ENCODE results near the gene AICDA. TPM values are rescaled to one million over a fixed set of nuclear protein-coding genes. Genes with fewer than 3 reads are reported as not detected.

The AICDA gene
- total RNA-seq, 5 donors from 2014 or later (not counting 1 experiment from before 2014, with no cell fraction given) = 0.10 to 0.35 (median 0.18) TPM; not detected in 2

Other genes with a start within 250 kb of the AICDA start
- gene CLEC6A, start 156.9 kb downstream of the AICDA start, total RNA-seq = not detected
- not detected for gene CLEC4D, start 99.4 kb downstream of the AICDA start, total RNA-seq
- not detected for gene CLEC4E, start 72.0 kb downstream of the AICDA start, total RNA-seq
- gene MFAP5, start 50.0 kb upstream of the AICDA start, total RNA-seq = not detected
- 10 to 100 TPM; 14.3 to 28.0 (median 23.0) TPM for gene RIMKLB, start 85.1 kb upstream of the AICDA start, total RNA-seq
- not detected for gene A2ML1, start 209.8 kb upstream of the AICDA start, total RNA-seq

All from T-cell (primary cell).